HG03108 (cell line): Measurements from ENCODE around the gene ALDH7A1.
"Not testable (repeated sequence)": the region's sequence is repeated elsewhere in the genome, so short reads cannot be mapped to it uniquely, and the experiment has no call there.

Source experiments
- ATAC-seq: cut with Tn5 transposase; IDR thresholded peaks from one replicate; pipeline ENCODE4 v1.9.1; 2021; ENCODE audit warnings: moderate library complexity; ENCODE audit not compliant: unreplicated experiment

ALDH7A1 gene

GRCh38 chr5:126597156-126597555, 2.1 kb upstream of the ALDH7A1 start:
- no peak for ATAC-seq

- ATAC-seq, result peak; percentile 1
Observed at GRCh38 chr5:126595486-126596083, 566 bp upstream of the ALDH7A1 start.

GRCh38 chr5:126591549-126591948, 3.5 kb downstream of the ALDH7A1 start:
- ATAC-seq, result no peak

- no peak for ATAC-seq
Observed at GRCh38 chr5:126589536-126590297, 5.3 kb downstream of the ALDH7A1 start.

- ATAC-seq, result no peak
Observed at GRCh38 chr5:126587551-126588390, 7.2 kb downstream of the ALDH7A1 start.

GRCh38 chr5:126583761-126584160, 11.3 kb downstream of the ALDH7A1 start:
- ATAC-seq, result no peak

- ATAC-seq, result no peak
Observed at GRCh38 chr5:126579716-126580115, 15.3 kb downstream of the ALDH7A1 start.

- ATAC-seq, result no peak
Observed at GRCh38 chr5:126577415-126577814, 17.6 kb downstream of the ALDH7A1 start.

GRCh38 chr5:126576974-126577373, 18.0 kb downstream of the ALDH7A1 start:
- ATAC-seq, result no peak

GRCh38 chr5:126575644-126576043, 19.4 kb downstream of the ALDH7A1 start:
- no peak for ATAC-seq

- no peak for ATAC-seq
Observed at GRCh38 chr5:126568206-126568755, 26.7 kb downstream of the ALDH7A1 start.

- ATAC-seq, result peak; percentile 84
Observed at GRCh38 chr5:126562823-126563222, 32.2 kb downstream of the ALDH7A1 start.

GRCh38 chr5:126561908-126562307, 33.1 kb downstream of the ALDH7A1 start:
- no peak for ATAC-seq

GRCh38 chr5:126555101-126555500, 39.9 kb downstream of the ALDH7A1 start:
- ATAC-seq, result not testable (repeated sequence)

GRCh38 chr5:126552614-126553013, 42.4 kb downstream of the ALDH7A1 start:
- ATAC-seq, result no peak

- no peak for ATAC-seq
Observed at GRCh38 chr5:126544087-126544740, 50.8 kb downstream of the ALDH7A1 start.

GRCh38 chr5:126543660-126544059, 51.4 kb downstream of the ALDH7A1 start:
- no peak for ATAC-seq

- ATAC-seq, result no peak
Observed at GRCh38 chr5:126543009-126543408, 52.0 kb downstream of the ALDH7A1 start.

- peak; percentile 39 for ATAC-seq
Observed at GRCh38 chr5:126542441-126542840, 52.6 kb downstream of the ALDH7A1 start.

GRCh38 chr5:126540631-126541030, 54.4 kb downstream of the ALDH7A1 start:
- no peak for ATAC-seq

GRCh38 chr5:126538579-126538978, 56.4 kb downstream of the ALDH7A1 start:
- no peak for ATAC-seq
